ENCODE data around the gene LMAN1L. TPM values are rescaled to one million over a fixed set of nuclear protein-coding genes. Genes with fewer than 3 reads are reported as not detected.

LMAN1L gene
- total RNA-seq (2014; rRNA removed; shearing (Covaris generic)) = not detected in 2 replicates

GRCh38 chr15:74812533-74812932, at the start of gene LMAN1L:
LMAN1L (plus strand) TSS chr15:74812835; CDS start chr15:74812855, 20 bp downstream.
- Histone ChIP-seq H3K4me3 (no peak within 1 kb of the TSS), H3K27me3 (replicated peaks) (no peaks in the 10 kb centered on the region), H3K4me1 (replicated peaks) (peaks cover 4% of the 10 kb centered on the region; the same call in 1 of the 2 replicates), H3K36me3 (no peaks in the 10 kb centered on the region), H3K9me3 (replicated peaks) (no peaks in the 10 kb centered on the region), H3K27ac (no peak within 1 kb of the TSS)
- DNase-seq (ENCODE audit: low read depth in 1 of 2, low spot score in 2 of 2) = no peak

- H3K9me3 ChIP-seq (replicated peaks) = no peaks in the 10 kb centered on the region
- H3K27ac ChIP-seq = no peak overlapping the region
- H3K27me3 ChIP-seq (replicated peaks) = no peaks in the 10 kb centered on the region
- DNase-seq (ENCODE audit: low read depth in 1 of 2, low spot score in 2 of 2) = no peak
- H3K36me3 ChIP-seq = no peaks in the 10 kb centered on the region
- no peaks in the 10 kb centered on the region for H3K4me1 ChIP-seq (replicated peaks)
- H3K4me3 ChIP-seq = no peak overlapping the region
Observed at GRCh38 chr15:74763416-74763815, 49.2 kb upstream of the LMAN1L start.

- Histone ChIP-seq H3K4me3 (no peak overlapping the region), H3K27ac (no peak overlapping the region), H3K36me3 (no peaks in the 10 kb centered on the region), H3K4me1 (replicated peaks) (peaks cover 8% of the 10 kb centered on the region), H3K27me3 (replicated peaks) (peaks cover 3% of the 10 kb centered on the region; the same call in 1 of the 2 replicates), H3K9me3 (replicated peaks) (no peaks in the 10 kb centered on the region)
- DNase-seq (ENCODE audit: low read depth in 1 of 2, low spot score in 2 of 2) = no peak
Observed at GRCh38 chr15:74767167-74768098, 45.2 kb upstream of the LMAN1L start.

- no peak for DNase-seq (ENCODE audit: low read depth in 1 of 2, low spot score in 2 of 2)
- no peak overlapping the region for H3K4me3 ChIP-seq
- no peak overlapping the region for H3K27ac ChIP-seq
- peaks cover 3% of the 10 kb centered on the region; the same call in 1 of the 2 replicates for H3K27me3 ChIP-seq (replicated peaks)
- H3K4me1 ChIP-seq (replicated peaks) = peaks cover 8% of the 10 kb centered on the region
- no peaks in the 10 kb centered on the region for H3K9me3 ChIP-seq (replicated peaks)
- no peaks in the 10 kb centered on the region for H3K36me3 ChIP-seq
Observed at GRCh38 chr15:74768099-74768770, 44.4 kb upstream of the LMAN1L start.

- peaks cover 3% of the 10 kb centered on the region; the same call in 1 of the 2 replicates for H3K27me3 ChIP-seq (replicated peaks)
- peak in 1 of 2 experiments; percentile 60 for DNase-seq (ENCODE audit: low read depth in 1 of 2, low spot score in 2 of 2)
- H3K4me3 ChIP-seq = no peak overlapping the region
- peaks cover 8% of the 10 kb centered on the region for H3K4me1 ChIP-seq (replicated peaks)
- H3K27ac ChIP-seq = no peak overlapping the region
- H3K36me3 ChIP-seq = no peaks in the 10 kb centered on the region
- no peaks in the 10 kb centered on the region for H3K9me3 ChIP-seq (replicated peaks)
Observed at GRCh38 chr15:74768771-74769342, 43.8 kb upstream of the LMAN1L start.

GRCh38 chr15:74769463-74770025, 43.1 kb upstream of the LMAN1L start:
- Histone ChIP-seq H3K27ac (no peak overlapping the region), H3K4me3 (no peak overlapping the region), H3K4me1 (replicated peaks) (peaks cover 8% of the 10 kb centered on the region), H3K36me3 (no peaks in the 10 kb centered on the region), H3K27me3 (replicated peaks) (peaks cover 3% of the 10 kb centered on the region; the same call in 1 of the 2 replicates), H3K9me3 (replicated peaks) (no peaks in the 10 kb centered on the region)
- no peak for DNase-seq (ENCODE audit: low read depth in 1 of 2, low spot score in 2 of 2)

GRCh38 chr15:74770211-74770903, 42.3 kb upstream of the LMAN1L start:
- Histone ChIP-seq H3K36me3 (no peaks in the 10 kb centered on the region), H3K9me3 (replicated peaks) (no peaks in the 10 kb centered on the region), H3K4me3 (no peak overlapping the region), H3K4me1 (replicated peaks) (peaks cover 8% of the 10 kb centered on the region), H3K27me3 (replicated peaks) (peaks cover 3% of the 10 kb centered on the region; the same call in 1 of the 2 replicates), H3K27ac (no peak overlapping the region)
- DNase-seq (ENCODE audit: low read depth in 1 of 2, low spot score in 2 of 2) = no peak

GRCh38 chr15:74773329-74773728, 39.3 kb upstream of the LMAN1L start:
- Histone ChIP-seq H3K27ac (no peak overlapping the region), H3K27me3 (replicated peaks) (peaks cover 3% of the 10 kb centered on the region; the same call in 1 of the 2 replicates), H3K4me1 (replicated peaks) (peaks cover 8% of the 10 kb centered on the region), H3K4me3 (no peak overlapping the region), H3K36me3 (no peaks in the 10 kb centered on the region), H3K9me3 (replicated peaks) (no peaks in the 10 kb centered on the region)
- DNase-seq (ENCODE audit: low read depth in 1 of 2, low spot score in 2 of 2) = no peak

- H3K4me3 ChIP-seq = no peak overlapping the region
- H3K27me3 ChIP-seq (replicated peaks) = peaks cover 3% of the 10 kb centered on the region; the same call in 1 of the 2 replicates
- H3K27ac ChIP-seq = no peak overlapping the region
- H3K36me3 ChIP-seq = no peaks in the 10 kb centered on the region
- peaks cover 10% of the 10 kb centered on the region for H3K4me1 ChIP-seq (replicated peaks)
- H3K9me3 ChIP-seq (replicated peaks) = no peaks in the 10 kb centered on the region
- no peak for DNase-seq (ENCODE audit: low read depth in 1 of 2, low spot score in 2 of 2)
Observed at GRCh38 chr15:74773731-74774252, 38.8 kb upstream of the LMAN1L start.

- Histone ChIP-seq H3K27me3 (replicated peaks) (peaks cover 3% of the 10 kb centered on the region; the same call in 1 of the 2 replicates), H3K4me3 (no peak overlapping the region), H3K27ac (no peak overlapping the region), H3K4me1 (replicated peaks) (peaks cover 14% of the 10 kb centered on the region), H3K9me3 (replicated peaks) (no peaks in the 10 kb centered on the region), H3K36me3 (no peaks in the 10 kb centered on the region)
- no peak for DNase-seq (ENCODE audit: low read depth in 1 of 2, low spot score in 2 of 2)
Observed at GRCh38 chr15:74775132-74775562, 37.5 kb upstream of the LMAN1L start.

GRCh38 chr15:74775894-74776293, 36.7 kb upstream of the LMAN1L start:
- H3K4me1 ChIP-seq (replicated peaks) = peaks cover 13% of the 10 kb centered on the region
- no peak overlapping the region for H3K4me3 ChIP-seq
- H3K9me3 ChIP-seq (replicated peaks) = no peaks in the 10 kb centered on the region
- no peaks in the 10 kb centered on the region; the same call in 1 of the 2 replicates for H3K27me3 ChIP-seq (replicated peaks)
- H3K36me3 ChIP-seq = no peaks in the 10 kb centered on the region
- DNase-seq (ENCODE audit: low read depth in 1 of 2, low spot score in 2 of 2) = no peak
- no peak overlapping the region for H3K27ac ChIP-seq

- H3K36me3 ChIP-seq = no peaks in the 10 kb centered on the region
- DNase-seq (ENCODE audit: low read depth in 1 of 2, low spot score in 2 of 2) = no peak
- H3K9me3 ChIP-seq (replicated peaks) = no peaks in the 10 kb centered on the region
- H3K4me3 ChIP-seq = no peak overlapping the region
- no peaks in the 10 kb centered on the region for H3K27me3 ChIP-seq (replicated peaks)
- peaks cover 12% of the 10 kb centered on the region for H3K4me1 ChIP-seq (replicated peaks)
- no peak overlapping the region for H3K27ac ChIP-seq
Observed at GRCh38 chr15:74776821-74777768, 35.5 kb upstream of the LMAN1L start.

Data from SJSA1 (cell line).